GM12864 (cell line): Measurements from ENCODE around the gene SOX1.

Experiments
- DNase-seq: peaks from one replicate; pipeline ENCODE4 v3.0.0-alpha.2; 2011; ENCODE audit warnings: low read depth
- H3K4me3 ChIP-seq: 2 replicates; pipeline ENCODE4 v1.5.1; 2011; ENCODE audit warnings: mild to moderate bottlenecking, low read depth, low read length, control low read depth
- TF ChIP-seq, protein P1 (sequence below): IDR thresholded peaks from 2 replicates; pipeline ENCODE4 v1.5.1; 2011; ENCODE audit warnings: low read depth, mild to moderate bottlenecking, moderate library complexity, low read length, control low read depth, inconsistent platforms; ENCODE audit errors: missing control alignments

The SOX1 gene

DNA sequence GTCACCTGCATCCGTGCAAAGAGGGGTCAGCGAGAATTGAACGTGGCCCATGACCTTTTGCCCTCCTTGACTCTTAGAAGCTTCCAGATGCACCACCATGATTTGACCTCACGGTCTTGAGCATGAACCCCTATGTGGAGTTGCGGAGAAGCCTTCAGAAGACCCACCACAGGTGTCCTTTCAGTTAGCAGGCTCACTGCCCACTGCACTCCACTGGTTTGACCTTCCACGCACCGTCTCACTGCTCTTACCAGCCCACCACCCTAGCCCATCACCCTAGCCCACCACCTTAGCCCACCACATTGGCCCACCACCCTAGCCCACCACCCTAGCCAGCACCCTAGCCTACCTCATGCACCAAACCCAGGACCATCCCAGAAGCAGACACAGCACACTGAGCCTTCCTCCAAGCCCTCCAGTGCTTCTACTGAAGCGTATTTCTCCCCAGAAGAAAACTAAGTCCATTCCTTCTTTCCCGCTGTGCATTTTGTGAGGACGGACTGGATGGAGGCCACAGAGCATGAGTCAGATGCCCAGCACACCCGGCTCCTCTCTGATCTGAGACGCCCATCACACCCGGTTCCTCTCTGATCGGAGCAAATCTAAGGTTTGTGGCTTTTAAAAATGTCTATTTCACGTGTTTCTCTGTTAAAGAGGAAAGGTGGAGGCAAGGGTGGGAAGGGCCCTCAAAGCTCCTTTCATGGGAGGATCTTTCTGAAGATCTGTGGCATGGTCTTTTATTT is 45.8 kb downstream of the SOX1 start:
- TF ChIP-seq, protein P1, sequence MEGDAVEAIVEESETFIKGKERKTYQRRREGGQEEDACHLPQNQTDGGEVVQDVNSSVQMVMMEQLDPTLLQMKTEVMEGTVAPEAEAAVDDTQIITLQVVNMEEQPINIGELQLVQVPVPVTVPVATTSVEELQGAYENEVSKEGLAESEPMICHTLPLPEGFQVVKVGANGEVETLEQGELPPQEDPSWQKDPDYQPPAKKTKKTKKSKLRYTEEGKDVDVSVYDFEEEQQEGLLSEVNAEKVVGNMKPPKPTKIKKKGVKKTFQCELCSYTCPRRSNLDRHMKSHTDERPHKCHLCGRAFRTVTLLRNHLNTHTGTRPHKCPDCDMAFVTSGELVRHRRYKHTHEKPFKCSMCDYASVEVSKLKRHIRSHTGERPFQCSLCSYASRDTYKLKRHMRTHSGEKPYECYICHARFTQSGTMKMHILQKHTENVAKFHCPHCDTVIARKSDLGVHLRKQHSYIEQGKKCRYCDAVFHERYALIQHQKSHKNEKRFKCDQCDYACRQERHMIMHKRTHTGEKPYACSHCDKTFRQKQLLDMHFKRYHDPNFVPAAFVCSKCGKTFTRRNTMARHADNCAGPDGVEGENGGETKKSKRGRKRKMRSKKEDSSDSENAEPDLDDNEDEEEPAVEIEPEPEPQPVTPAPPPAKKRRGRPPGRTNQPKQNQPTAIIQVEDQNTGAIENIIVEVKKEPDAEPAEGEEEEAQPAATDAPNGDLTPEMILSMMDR: no peak
- no peak for DNase-seq
- H3K4me3 ChIP-seq: no peak overlapping the region

DNA sequence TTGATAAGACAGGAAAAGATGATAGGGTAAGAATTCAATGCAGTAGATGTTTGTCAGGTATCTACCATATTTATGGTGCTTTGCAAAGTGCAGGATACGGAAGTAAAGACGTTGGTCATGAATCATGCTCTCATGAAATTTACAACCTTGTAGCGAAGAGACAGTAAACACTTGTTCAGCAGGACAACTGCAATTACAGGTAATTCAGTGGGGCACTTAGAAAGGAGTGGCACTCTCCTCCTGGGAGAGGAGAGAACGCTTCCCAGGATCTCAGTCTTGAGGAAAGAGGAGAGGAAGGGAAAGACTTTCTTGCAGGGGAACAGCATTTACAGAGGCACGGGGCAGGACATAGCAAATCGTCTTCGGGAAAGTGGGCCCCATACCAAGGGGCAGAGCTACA is 46.4 kb downstream of the SOX1 start:
- no peak overlapping the region for H3K4me3 ChIP-seq
- no peak for DNase-seq
- TF ChIP-seq, protein P1: no peak

DNA sequence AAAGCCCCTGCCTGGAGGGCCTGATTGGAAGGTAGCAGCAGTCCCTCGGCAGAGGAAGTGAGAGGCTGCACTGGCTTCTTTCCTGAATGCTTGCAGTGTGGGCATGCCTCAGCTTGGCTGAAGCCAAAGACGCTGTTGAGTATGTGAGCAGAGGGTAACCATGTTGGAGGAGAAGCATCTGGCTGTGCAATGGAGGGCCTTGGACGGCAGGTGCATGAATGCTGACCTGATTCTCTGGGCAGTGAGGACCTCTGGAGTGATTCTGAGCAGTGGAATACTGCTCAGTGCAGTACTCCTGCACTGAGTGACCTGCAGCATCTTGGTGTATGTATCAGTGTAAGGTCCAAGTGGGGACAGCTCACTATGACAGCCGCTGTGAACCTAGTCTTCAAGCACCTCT is 46.9 kb downstream of the SOX1 start:
- TF ChIP-seq, protein P1: no peak
- no peak for DNase-seq

DNA sequence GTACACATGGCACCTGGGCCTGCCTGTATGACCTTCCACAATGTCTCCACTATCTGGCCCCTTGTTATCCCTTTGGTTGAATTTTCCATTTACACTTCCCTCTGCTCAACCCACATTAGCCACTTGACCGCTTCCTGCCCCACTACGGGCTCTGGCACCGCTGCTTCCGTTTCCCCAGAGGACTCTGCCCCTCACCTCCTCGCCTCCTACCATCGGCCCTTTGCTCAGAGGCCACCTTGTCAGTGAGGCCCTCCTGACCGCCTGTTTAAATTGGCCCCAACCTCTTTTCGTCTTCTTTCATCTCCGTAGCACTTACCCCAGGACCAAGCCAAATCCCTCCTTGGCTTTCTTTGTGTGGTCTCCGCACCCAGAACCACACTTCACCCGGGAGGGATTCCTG is 47.4 kb downstream of the SOX1 start:
- no peak for DNase-seq
- TF ChIP-seq, protein P1: no peak
- H3K4me3 ChIP-seq: no peak overlapping the region

More for the DNA sequence above, 46.9 kb downstream of the SOX1 start:
- H3K4me3 ChIP-seq: no peak overlapping the region

DNA sequence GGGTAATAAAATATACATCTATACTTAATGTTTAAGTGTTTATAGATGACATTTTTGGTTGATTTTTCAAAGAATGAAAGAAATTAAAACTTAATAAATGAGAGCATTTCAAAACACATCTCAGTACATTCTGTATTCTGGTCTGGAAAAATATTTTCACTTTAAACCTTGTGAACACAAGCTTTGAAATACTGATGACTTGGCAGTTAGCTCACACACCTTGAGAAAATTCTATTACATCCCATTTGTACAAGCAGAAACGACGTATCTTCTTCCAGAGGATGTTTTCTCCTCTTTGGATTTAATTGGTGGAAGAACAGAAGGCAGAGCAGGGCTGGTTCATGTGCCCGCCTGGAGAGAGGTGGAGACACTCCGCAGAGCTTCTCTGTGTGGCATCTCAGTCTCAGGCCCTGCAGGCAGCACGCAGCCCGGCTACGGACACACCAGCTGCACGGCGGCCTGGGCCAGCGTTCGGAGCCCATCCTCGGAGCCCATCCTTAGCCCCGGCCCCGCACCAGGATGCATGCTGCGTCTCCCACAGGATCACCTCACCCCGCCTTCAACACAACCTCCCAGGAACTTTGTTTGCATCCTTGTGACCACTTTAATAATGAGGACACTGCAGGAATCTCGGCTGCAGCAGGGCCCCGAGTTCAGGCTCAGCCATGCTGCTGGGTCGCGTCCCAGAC is 48.6 kb downstream of the SOX1 start:
- no peak for DNase-seq

DNA sequence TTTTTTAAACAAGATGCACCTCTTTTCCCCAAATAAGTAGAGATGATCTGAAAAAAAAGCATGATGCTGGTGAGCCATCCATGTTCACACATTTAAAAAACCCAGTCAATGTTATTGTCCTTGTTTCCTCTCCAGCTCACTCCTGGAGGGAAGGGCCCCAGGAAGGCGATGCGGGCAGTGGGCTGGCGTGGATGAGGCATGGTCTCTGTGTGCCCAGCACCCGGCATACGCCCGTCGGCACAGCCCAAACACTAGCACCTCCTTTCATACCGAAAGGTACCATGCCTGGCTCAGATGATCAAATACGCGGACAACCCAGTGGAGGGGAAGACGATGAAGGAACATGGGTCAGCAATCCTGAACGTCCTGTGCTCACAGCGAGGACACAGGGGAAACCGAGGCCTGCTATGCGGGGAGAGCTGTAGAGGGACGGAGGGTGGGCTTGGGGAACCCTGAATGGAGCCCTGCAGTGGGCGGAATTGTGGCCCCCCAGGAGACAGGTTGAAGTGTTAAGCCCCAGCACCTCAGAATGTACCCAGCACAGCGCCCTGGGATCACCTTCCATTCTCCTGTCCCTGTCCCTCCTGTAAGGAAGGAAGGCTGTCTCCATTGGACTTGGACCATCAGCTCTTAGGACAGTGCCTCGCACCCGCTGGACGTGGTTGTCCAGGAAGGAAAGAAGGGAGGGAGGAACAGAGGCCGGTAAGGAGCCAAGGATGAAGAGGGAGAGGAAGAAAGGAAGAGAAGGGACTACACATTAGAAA is 49.4 kb downstream of the SOX1 start:
- no peak overlapping the region for H3K4me3 ChIP-seq
- DNase-seq: no peak
- TF ChIP-seq, protein P1: no peak

More for the DNA sequence above, 48.6 kb downstream of the SOX1 start:
- TF ChIP-seq, protein P1: no peak
- H3K4me3 ChIP-seq: no peak overlapping the region
